Stimulated activated CD4-positive, alpha-beta T cell treated with anti-CD3 and anti-CD28 coated beads, Interleukin-15, amount 100 ng/mL, for 1 hour (primary cell): ENCODE data around the gene FAP.

ENCODE experiments used
- DNase-seq, 2 donors: peaks; one replicate each; pipeline ENCODE4 v3.0.0-alpha.2; 2020; ENCODE audit warnings: low read depth in 1 of 2, low spot score in 1 of 2

FAP gene

DNA sequence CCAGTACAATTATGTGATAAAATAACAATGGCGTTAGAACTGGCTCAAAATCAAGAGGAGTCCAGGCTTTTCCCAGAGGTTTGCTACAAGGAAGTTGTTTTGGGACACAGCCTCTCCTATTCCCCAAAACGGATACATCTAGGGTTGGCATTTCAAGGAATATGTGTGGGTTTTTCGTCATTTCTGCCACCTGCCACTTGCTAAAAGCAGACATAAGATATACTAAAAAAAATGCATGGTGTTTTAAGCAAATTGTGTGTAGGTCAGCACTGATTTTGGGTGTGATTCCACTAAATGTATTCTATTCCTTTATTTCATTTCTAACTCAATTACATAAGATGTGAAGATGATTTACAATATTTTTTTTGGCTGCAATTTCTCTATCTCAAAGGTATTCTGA lies 54.8 kb downstream of the FAP start:
- DNase-seq = no peak

DNA sequence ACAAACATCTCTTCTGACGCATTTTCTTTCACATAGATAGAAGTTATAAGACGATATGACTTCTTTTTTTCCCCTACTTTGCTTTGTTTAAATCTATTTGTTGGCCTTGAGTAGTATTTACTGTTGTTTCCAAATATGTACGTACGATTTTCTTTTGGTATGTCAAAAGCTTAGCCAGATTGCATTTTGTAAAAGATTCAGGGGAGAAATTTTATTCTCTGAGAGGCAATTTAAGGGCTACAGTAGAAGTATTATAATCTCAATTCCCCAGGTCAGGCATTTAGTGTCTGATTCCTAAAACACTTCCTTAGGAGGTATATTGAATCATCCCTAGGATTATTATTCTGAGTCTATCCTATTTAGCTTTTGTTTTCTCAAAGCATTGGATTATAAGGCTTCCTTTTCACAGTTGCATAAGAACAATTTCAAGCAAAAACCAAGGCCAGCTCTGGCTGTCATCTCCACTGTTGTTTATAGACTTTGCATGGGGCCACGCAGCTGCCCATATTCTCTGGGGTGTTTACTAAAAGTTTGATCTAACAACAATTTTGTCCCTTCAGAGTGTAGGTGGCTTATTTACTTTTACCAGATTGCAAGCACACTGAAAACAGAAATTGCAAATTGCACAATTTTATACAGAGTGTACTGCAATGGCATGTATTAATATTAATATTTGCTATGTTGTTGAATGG lies 57.6 kb downstream of the FAP start:
- no peak for DNase-seq

DNA sequence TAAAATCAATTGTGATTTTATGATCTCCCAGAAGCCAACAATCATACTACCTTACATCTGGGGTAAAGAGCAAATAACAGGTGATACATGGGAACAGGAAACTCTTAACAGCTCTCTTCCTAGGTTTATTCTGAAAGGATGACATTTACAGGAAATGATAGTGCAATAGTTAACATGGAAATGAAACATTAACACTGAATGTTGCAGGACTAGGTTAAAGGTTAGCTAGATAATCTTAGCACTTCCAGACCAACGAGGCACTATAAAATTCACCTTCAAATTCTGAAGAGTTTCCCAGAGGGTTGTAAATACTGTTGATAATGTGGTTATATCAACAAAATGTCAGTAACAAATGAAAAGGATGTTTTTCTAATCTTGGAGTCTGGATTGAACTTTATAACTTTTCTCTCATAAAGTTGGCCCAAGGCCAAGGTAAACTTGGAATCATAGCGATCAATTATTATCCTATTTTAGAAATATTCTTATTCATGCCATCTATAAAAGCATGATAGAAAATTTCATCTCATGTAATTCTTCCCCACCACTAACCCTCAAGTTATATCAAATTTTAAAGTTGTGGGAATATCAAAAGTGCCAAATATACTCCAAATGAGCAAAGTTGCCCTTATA lies 58.3 kb downstream of the FAP start:
- no peak for DNase-seq

DNA sequence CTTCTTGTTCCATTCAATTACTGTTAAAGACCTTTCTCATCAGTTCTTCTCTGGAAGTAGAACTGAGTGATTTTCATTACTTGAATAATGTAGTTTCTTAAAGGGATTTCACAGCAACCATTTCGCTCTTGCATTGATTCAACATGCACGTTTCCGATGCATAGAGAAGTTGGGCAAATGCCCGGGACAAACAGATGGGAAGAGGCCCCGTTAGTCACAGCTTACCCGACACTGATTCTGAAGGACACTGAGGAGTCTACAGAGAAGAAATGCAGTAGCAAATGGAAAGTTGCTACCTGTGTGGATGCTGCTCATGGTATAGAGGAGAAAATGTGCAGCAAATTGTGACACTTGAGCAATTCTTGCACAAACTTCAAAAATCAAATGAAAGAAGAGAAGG lies 58.9 kb downstream of the FAP start:
- DNase-seq = no peak

DNA sequence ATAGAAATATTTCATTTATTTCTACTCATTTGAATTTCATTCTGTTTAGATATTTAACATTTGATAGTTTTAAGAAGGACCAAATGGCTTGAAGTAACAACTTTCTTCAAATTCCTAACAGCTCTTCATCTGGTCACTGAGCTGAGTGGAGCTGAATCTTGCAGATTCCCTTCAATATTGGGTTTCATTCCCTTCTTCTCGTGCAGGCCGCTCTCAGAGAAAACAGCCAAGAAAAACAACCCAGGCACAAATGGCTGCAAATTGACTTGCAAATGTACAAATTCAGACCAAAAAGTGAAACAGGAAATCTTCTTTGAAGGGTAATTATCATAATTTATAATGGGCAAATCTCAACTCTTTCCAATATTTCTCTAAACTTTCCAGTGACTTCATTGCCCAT lies 60.9 kb downstream of the FAP start:
- DNase-seq = no peak

DNA sequence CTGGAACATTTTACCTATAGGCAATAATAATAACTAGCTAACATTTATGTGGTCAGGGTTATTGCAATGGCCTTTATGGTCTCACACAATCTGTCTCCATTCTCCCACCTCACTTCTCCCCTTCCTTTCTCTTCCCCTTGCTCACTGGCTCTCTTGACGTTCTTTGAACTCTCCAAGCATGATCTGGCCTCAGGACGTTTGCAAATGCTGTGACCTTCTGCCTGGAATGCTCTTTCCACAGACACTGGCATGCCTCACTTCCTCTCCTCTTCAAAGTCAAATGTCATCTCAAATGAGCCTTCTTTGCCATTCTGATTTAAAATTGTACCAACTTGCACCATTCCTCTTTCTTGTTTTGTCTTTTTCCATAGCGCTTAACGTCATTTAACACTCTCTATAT lies 65.9 kb downstream of the FAP start:
- DNase-seq = no peak

DNA sequence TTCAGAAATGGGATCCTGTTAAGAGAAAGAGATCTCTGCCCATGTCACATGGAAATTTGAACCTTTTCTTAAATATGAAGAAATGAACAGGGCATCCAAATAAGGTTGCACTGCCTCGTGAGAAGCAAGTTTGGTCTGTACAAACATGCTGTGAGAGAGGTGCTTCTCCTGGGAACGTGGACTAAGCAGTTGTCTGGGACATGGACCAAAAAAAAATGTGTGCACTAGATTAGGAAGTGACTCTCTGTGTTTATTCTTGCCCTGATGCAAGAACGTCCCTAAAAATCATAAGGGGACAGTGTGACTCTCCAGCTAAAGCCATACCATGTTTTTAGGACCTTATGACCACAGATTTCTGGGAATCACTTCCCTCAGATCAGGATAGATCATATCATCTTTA lies 67.5 kb downstream of the FAP start:
- DNase-seq = no peak

DNA sequence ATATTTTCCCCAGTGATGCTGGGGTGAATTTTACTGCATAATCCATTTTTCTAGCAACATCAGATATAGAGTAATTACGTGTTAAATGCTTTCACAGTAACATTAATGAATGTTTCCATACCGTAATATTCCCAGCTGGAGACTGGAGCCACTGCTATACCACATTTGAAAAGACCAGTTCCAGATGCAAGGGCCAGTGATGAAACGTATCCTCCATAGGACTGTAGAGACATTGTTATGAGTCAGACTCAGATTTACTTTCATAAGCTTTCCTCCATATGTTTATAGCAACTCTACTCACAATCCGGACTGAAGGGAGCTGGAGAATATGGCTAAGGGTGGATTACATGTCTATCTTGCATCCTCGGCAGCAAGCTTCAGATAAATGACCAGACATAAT lies 68.5 kb downstream of the FAP start:
- no peak for DNase-seq

DNA sequence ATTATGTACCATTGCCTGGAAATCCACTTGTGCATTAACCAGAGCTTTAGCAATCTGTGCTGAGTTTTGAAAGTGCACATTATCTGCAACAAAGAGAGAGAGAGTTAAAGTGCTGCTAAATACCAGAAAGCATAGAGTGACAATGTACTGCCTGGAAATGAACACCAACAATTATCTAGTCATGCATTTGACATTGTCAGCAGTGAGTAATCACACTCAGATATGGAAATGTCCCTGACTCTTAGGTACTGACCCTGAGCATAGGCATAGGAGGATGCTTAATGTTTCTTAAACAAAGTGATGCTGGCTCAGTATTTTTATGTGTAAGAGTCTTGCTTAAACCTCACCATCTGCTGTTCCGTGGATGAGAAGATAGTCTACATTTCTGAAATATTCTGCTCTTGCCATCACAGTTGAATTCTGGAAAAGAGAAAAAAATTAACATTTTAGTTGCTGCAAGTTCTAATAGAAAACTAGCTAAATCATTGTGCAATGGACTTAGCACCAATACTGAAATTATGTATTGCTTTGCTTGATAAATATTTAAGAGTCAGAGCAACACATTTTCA lies 70.4 kb downstream of the FAP start:
- DNase-seq = no peak

DNA sequence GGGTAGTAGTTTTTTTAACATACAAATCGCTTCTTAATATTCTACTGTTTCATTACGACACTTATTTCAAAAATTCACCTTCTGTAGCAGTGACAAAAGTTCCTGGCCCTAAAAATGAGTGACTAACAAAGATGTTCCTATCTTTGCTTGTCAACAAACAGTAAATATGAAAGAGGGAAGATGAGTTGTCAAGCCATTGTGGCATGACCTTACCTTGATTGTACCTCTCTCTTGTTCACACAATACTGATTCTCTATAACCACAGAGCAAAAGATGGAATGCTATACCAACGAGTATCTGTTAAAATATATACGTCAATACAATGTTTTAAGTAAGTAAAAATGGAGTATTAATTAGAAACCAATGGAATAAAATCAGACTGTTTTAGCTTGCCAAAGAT lies 76.5 kb downstream of the FAP start:
- DNase-seq = no peak

DNA sequence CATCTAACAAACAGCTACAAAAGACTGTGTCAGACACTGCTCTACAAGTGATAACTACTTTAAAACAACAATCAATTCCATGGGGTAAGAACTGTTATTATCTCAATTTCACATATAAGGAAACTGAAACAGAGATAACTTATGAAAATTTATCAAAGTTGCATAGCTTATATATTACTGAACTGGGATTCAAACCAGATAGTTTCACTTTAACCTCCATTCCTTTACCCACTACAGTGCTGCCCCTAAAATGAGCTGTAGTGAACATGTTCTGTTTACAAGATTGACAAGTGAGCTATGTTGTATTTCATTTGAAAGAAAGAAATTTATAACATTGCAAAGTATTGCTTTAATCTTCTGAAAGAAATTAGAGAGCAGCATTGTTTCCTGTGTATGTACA lies 77.1 kb downstream of the FAP start:
- no peak for DNase-seq

DNA sequence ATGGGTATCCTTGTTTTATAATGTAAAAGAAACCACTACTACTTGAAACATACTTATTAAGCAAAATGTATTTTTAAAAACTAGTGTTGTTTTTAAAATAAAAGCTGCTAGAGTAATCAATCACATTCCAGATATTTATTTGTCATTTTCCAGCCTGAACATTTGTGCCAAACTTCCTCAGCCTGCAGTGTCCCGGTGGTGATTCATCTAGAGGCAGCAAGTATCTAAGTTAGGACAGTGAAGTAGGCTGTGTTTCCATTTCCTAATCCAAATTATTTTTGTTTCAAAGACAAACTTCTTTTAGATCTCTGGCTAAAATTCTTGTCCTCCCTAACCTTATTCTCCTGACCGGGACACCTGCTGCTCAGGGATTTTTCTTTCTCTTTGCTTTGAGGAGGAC lies 78.4 kb downstream of the FAP start:
- DNase-seq = no peak

DNA sequence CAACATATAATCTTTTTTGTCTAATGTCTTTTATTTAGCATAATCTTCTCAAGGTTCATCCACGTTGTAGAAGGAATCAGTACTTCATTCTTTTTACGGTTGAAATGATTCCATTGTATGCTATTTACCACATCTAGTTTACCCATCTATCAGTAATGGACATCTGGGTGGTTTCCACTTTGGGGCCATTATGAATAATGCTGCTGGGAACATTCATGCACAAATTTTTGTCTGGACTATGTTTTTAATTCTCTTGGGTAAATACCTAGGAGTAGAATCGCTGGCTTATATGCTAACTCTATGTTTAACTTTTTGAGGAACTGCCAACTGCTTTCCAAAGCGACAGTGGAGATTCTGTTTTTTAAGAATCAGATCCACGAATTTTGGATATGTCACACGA lies 83.8 kb downstream of the FAP start:
- no peak for DNase-seq

DNA sequence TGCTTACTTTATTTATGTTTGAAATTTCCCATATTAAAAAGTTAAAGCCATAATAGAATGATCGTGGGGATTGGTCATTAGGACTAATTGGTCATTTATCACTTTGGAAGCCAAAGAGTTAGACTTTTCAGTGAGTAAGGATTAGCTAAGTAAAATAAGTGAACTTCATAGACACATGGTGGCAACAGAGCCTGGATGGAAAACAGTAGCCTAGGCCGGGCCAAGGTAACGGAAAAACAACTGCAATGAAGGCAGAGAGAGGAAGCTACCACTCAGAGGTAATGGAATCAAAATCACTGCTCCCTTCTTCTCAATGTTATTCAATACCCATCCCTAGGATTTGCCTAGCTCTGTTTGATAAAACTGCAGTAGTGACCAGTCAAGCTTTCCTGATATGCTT lies 87.1 kb downstream of the FAP start:
- DNase-seq = no peak

DNA sequence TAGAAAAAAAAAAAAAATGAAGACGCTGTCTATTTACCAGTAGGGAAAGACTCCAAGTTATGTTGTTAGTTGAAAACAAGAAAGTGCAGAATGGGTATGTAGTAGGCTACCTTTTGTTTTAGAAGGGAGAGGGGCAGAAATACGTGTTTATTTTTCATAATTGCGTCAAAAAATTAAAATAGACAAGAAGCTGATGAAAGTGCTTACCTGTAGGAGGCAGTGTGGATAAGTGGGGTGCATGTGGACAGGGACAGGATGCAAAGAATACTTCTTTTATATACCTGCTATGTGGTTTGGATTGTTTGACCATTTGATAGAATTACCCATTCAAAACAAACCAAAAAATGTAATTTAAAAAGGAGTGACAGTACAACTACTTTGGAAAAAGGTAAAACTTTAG lies 88.2 kb downstream of the FAP start:
- no peak for DNase-seq

DNA sequence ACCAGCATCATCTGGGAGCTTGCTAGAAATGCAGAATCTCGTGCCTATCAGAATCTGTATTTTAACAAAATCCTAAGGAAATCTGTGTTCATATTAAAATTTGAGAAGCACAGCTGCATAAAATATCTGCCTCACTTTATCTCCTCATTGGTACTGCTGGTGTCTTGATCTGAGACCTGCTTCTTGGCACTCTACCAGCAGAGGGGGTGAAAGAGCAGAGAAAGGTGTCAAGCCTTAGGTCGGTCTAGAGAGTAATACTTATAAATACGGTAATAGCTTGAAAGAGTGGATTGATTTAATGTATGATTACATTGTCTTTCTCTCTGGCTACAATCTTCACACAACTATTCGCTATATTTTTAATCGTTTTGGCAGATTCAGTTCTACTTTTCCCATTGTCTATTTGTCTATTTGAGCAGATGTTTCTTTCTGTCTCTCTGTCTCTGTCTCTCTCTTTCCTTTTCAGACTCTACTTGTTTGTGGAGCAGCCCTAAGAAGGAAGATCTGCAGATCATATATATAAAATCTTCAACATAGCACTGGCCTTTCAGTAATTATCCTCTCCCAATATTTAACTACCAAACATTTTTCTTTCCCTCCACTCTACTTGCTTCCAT lies 89.5 kb downstream of the FAP start:
- peak; percentile 3 to 8 for DNase-seq

DNA sequence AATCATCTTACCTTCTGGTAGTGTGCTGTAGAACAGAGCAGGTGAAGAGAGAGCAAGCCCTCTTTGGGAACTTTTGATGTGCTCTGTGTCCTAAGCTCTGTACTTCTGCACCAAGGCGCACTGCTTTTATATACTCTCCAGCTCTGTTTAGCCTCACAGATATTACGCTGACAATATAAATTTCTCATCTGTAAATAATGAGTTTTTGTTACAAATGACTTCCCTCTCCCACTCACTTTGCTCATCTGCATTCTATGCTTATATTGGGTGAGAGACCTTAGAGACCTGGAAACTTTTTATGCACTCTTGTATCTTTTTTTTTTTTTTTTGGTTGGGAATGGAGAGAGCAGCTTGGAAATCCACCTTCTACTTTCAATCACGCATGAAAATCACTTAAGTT lies 91.1 kb downstream of the FAP start, which contains the start of gene GCG:
GCG (minus strand) TSS at position 101 of the 400 bp plus-strand sequence. CDS start 3,069 bp downstream, outside the sequence.
- no peak for DNase-seq

DNA sequence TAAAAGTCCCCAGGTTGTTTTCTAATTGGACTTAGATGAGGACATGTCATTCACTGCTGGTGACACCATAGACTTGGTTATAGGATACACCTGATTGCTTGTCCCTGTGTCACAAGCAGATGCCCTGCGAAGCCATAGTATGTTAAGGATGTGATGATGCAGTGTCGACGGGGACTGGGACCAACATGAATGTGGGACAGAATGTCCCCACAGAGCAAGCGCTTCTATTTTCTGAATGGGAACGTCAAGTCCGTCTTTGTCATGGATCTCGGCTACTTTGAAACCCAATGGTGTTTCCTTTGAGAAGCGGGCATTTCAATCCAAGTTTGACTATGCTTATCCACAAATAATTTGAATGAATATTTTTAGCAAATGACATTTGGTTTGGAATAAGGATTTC lies 93.3 kb downstream of the FAP start:
- no peak for DNase-seq

DNA sequence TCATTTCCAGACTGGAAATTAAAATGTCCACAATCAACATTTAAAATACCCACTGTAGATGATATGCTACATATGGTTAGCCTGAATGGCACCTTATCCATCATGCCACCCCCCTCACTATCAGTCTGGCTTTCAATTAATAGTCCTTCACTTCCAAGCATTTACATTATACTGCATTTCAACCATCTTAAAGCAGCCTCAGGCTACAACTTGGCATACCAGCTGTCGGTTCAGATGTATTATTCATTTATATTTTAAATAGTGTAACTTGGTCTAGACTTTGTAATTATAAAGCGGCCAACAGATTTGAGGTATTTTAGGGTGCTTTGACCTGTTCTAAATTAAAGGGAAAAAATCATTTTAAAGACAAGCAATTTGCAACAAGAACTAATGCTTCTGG lies 93.8 kb downstream of the FAP start:
- DNase-seq = no peak

DNA sequence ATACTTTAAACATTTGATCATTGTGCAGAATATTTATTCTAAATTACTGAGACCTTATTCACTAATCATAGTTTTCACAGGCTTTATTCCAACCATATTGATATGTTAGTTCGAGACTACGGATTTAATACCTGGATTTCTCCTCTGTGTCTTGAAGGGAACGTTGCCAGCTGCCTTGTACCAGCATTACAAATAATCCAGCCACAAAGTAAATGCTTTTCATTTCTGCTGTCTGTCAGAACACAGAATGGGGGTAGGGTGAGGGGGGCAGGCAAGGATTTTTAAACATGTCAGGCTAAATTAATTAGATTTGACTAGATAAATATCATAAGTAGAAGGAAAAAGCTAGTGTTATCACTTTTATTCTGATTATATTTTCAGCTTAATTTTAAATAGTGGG lies 94.3 kb downstream of the FAP start:
- no peak for DNase-seq

DNA sequence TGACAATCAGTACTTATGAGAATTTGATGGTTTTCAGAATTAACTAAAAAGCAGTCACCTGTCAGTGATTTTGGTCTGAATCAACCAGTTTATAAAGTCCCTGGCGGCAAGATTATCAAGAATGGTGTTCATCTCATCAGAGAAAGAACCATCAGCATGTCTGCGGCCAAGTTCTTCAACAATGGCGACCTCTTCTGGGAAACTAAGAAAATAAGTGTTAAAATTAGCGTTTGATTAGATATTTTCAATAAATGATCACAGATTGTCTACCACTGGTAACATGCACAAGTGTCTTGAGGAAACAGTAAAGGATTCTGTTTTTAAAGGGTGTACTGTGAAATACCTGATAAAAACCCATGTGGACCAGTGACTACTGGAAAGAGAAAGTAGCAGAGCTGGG lies 99.3 kb downstream of the FAP start:
- no peak for DNase-seq

DNA sequence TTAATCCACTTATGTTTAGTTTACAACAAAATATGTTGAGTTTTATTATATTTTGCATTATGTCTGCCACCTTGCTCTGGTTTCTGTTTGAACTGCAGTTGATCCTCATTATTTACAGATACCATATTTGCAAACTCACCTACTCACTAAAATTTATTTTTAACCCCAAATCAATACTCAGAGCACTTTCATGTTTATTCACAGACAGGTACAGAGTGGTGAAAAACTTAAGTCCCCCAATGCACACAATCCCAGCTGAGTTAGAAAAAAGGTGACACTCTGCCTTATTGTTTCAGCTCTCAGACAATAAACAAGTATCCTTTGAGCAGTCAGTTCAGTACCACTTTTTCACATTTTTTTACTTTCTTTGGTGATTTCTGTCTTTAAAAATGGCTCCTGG lies 104.9 kb downstream of the FAP start:
- DNase-seq = no peak
